Hypothalamus (tissue), 51 donors: ENCODE results near the gene USP2.
A peak's percentile ranks its signal among the peaks of the same experiment; 100 is the strongest.

Experiments
- DNase-seq, 51 donors: peaks; one replicate each; lab custom pipeline; 2025; lab: John Stamatoyannopoulos, UW

USP2 gene

GRCh38 chr11:119315131-119316015 is 66.1 kb downstream of the USP2 start:
- DNase-seq, result peak in 30 of 51 donors; percentile 31 to 87 (median 70)

GRCh38 chr11:119314726-119315125 is 66.8 kb downstream of the USP2 start:
- no peak for DNase-seq

- DNase-seq, result no peak
These were observed 70.8 kb downstream of the USP2 start for GRCh38 chr11:119310682-119311052.

- no peak for DNase-seq
These were observed 71.4 kb downstream of the USP2 start for GRCh38 chr11:119309953-119310681.

DNA sequence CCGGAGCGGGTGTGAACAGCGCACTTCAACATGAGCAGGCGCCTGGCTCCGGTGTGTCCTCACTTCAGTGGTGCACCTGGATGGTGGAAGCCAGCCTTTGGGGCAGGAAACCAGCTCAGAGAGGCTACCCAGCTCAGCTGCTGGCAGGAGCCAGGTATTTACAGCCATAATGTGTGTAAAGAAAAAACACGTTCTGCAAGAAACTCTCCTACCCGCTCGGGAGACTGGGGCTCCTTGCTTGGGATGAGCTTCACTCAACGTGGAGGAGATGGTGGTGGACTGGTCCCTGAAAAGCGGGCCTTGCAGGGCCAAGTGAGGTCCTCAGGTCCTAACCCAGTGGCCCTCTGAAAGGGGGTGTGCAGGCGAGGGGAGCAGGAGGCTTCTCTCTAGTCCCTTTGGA is 72.1 kb downstream of the USP2 start:
- no peak for DNase-seq

GRCh38 chr11:119307974-119308373 is 73.5 kb downstream of the USP2 start:
- no peak for DNase-seq

- DNase-seq, result peak in 7 of 51 donors; percentile 7 to 27 (median 13)
These were observed 74.3 kb downstream of the USP2 start for GRCh38 chr11:119307219-119307618.

- DNase-seq, result no peak
These were observed 75.1 kb downstream of the USP2 start for GRCh38 chr11:119306373-119306890.

DNA sequence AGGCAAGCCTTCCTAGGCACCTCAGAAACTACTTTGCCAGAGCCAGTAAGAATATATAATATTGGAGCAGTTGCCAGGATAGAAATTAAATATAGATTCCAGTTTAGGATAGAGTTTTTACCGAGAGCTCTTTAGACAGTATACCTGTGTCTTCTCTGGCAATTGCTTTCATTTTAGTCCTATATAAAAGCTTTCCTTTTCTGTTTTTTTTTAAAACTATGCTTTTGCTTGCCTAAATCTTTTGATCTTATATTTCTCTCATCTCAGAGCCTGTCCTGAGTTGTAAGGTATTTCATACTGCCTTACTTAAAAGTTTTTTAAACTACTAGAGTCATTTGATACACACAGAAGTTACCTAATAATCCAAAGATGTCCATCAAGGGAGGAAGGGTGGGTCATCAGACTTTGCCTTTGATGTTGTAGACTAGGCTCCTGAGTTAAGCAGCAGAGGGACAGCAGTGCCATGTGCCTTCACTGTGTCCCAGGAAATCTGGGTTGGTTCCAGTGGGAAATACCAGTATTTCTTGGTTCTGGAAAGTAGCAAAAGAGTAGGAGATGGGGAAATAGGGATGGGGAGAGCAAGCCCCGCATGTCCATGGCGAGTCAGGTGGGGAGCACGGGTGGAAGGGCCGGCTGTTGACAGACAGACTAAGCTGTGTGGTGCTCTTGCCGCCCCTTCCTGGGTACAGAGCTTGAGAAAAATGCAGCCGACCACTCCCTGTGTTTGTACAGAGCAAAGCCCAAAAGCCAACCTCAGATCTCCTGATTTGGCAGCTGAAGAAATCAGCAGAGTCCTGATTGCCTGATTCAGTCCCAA is 75.7 kb downstream of the USP2 start:
- DNase-seq, result no peak
